ACC112 (cell line): ENCODE data around the gene BCAR3.

Experiments
- H2AFZ ChIP-seq: fragments of 200-600 bp; sonication (generic); one replicate; pipeline ENCODE4 v1.6.0; 2017; ENCODE audit warnings: antibody characterized with exemption, low read length; ENCODE audit not compliant: unreplicated experiment
- H3K27ac ChIP-seq: fragments of 200-600 bp; sonication (generic); 2 replicates; pipeline ENCODE4 v1.5.1; 2014; ENCODE audit warnings: low read depth, mild to moderate bottlenecking, antibody characterized with exemption, low read length, moderate library complexity
- H3K27me3 ChIP-seq: fragments of 200-600 bp; sonication (generic); 2 replicates; pipeline ENCODE4 v1.6.1; 2014; ENCODE audit warnings: mild to moderate bottlenecking, antibody characterized with exemption, low read length, moderate library complexity, mixed read lengths; ENCODE audit not compliant: insufficient read depth
- H3K36me3 ChIP-seq: fragments of 200-600 bp; sonication (generic); 2 replicates; pipeline ENCODE4 v1.6.1; 2016; ENCODE audit warnings: mild to moderate bottlenecking, antibody characterized with exemption, low read length, moderate library complexity, mixed read lengths; ENCODE audit not compliant: insufficient read depth
- H3K4me1 ChIP-seq: fragments of 200-600 bp; sonication (generic); one replicate; pipeline ENCODE4 v1.6.1; 2016; ENCODE audit warnings: low read length, mixed read lengths; ENCODE audit not compliant: insufficient read depth, unreplicated experiment, control insufficient read depth
- H3K4me3 ChIP-seq: fragments of 200-600 bp; sonication (generic); 2 replicates; pipeline ENCODE4 v1.5.1; 2014; ENCODE audit warnings: mild to moderate bottlenecking, low read depth, low read length
- H3K79me2 ChIP-seq: fragments of 200-600 bp; sonication (generic); one replicate; pipeline ENCODE4 v1.6.0; 2016; ENCODE audit warnings: low read length; ENCODE audit not compliant: control insufficient read depth, unreplicated experiment, insufficient read depth

The BCAR3 gene

GRCh38 chr1:93716941-93717368, 35.3 kb upstream of the BCAR3 start:
- H2AFZ ChIP-seq = no peak overlapping the region
- peaks cover 6% of the 10 kb centered on the region for H3K4me1 ChIP-seq
- no peaks in the 10 kb centered on the region for H3K79me2 ChIP-seq
- H3K36me3 ChIP-seq = no peaks in the 10 kb centered on the region; the same call in 1 of the 2 replicates
- H3K27ac ChIP-seq = no peak overlapping the region
- H3K4me3 ChIP-seq = no peak overlapping the region
- H3K27me3 ChIP-seq = no peaks in the 10 kb centered on the region

GRCh38 chr1:93716163-93716562, 34.5 kb upstream of the BCAR3 start:
- Histone ChIP-seq H3K36me3 (no peaks in the 10 kb centered on the region; the same call in 1 of the 2 replicates), H3K4me1 (peaks cover 1% of the 10 kb centered on the region), H3K27ac (no peak overlapping the region), H3K4me3 (no peak overlapping the region), H3K79me2 (no peaks in the 10 kb centered on the region), H2AFZ (no peak overlapping the region), H3K27me3 (no peaks in the 10 kb centered on the region)

DNA sequence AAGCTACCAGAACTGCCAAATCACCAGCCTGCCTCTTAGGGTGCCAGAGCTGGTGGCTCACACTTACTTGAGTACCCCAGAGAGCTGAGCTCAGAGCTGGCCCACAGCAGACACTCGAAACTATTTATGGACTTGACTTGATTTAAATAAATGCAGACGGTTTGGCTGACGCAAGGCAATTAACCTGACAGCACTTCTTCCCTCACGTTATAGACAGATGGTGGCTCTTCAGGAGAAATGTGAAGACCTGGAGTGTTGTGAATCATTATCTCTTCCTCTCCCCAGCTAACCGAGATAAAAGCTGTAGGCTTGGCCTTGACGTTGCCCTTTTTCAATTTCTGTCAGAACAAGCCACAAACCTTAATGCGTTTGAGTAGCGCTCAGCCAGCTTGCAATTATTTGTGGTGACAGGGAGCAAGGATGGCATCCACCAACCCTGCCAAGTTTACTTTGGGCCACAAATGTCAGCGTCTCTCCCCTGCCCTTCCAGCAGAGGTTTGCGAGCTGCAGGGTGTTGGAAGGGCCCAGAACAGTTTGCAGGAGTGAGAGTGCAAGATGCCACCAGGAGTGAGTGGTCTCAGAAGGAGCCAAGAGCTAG, 34.0 kb upstream of the BCAR3 start:
- H3K4me1 ChIP-seq = no peaks in the 10 kb centered on the region

GRCh38 chr1:93714356-93714755, 32.7 kb upstream of the BCAR3 start:
- Histone ChIP-seq H3K79me2 (no peaks in the 10 kb centered on the region), H3K4me3 (no peak overlapping the region), H3K27ac (no peak overlapping the region), H3K27me3 (no peaks in the 10 kb centered on the region), H3K36me3 (no peaks in the 10 kb centered on the region; the same call in 1 of the 2 replicates), H3K4me1 (no peaks in the 10 kb centered on the region), H2AFZ (no peak overlapping the region)

More for the DNA sequence above, 34.0 kb upstream of the BCAR3 start:
- H3K36me3 ChIP-seq = no peaks in the 10 kb centered on the region; the same call in 1 of the 2 replicates
- H3K4me3 ChIP-seq = no peak overlapping the region
- no peaks in the 10 kb centered on the region for H3K27me3 ChIP-seq
- no peak overlapping the region for H2AFZ ChIP-seq
- H3K27ac ChIP-seq = no peak overlapping the region
- no peaks in the 10 kb centered on the region for H3K79me2 ChIP-seq

DNA sequence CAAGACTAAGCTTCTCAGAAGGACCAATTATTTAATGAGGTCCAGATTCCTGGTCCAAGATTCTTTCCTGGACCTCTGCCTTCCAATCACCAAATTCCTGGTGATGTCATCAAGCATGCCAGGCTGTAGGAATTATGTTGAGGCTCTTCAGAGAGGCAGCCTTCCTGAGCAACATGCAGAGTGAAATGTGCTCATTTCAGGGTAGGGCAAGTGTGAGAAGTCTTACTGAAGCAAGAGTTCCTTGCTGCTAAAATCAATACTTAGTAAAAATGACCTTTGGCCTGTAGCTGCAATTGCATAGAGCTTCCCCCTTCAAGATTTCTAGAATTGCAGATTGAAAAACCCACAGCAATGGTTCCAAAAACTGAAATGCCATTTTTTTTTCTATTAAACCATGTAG, 31.7 kb upstream of the BCAR3 start:
- H3K27me3 ChIP-seq = no peaks in the 10 kb centered on the region
- H3K27ac ChIP-seq = no peak overlapping the region
- no peaks in the 10 kb centered on the region; the same call in 1 of the 2 replicates for H3K36me3 ChIP-seq
- H3K4me3 ChIP-seq = no peak overlapping the region
- H3K4me1 ChIP-seq = peaks cover 3% of the 10 kb centered on the region
- H2AFZ ChIP-seq = no peak overlapping the region
- no peaks in the 10 kb centered on the region for H3K79me2 ChIP-seq

DNA sequence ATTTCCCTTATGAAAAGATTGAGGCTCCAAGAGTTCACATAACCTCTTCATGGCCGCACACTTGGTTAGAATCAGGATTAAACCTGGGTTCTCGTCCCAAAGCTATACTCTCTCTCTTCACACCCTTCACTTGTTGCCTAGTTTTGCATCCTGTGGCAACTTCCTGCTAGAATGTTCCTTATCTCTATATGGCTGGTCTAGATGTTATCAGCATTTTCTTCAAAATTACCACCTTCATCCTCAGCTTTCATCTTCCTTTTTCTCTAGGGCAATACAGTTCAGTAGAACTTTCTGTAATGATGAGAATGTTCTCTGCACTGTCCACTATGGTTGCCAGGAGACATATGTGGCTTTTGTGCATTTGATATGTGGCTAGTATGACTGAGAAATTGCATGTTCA, 31.1 kb upstream of the BCAR3 start:
- Histone ChIP-seq H3K4me3 (no peak overlapping the region), H2AFZ (no peak overlapping the region), H3K36me3 (no peaks in the 10 kb centered on the region; the same call in 1 of the 2 replicates), H3K27me3 (no peaks in the 10 kb centered on the region), H3K27ac (no peak overlapping the region), H3K79me2 (no peaks in the 10 kb centered on the region), H3K4me1 (peaks cover 3% of the 10 kb centered on the region)

DNA sequence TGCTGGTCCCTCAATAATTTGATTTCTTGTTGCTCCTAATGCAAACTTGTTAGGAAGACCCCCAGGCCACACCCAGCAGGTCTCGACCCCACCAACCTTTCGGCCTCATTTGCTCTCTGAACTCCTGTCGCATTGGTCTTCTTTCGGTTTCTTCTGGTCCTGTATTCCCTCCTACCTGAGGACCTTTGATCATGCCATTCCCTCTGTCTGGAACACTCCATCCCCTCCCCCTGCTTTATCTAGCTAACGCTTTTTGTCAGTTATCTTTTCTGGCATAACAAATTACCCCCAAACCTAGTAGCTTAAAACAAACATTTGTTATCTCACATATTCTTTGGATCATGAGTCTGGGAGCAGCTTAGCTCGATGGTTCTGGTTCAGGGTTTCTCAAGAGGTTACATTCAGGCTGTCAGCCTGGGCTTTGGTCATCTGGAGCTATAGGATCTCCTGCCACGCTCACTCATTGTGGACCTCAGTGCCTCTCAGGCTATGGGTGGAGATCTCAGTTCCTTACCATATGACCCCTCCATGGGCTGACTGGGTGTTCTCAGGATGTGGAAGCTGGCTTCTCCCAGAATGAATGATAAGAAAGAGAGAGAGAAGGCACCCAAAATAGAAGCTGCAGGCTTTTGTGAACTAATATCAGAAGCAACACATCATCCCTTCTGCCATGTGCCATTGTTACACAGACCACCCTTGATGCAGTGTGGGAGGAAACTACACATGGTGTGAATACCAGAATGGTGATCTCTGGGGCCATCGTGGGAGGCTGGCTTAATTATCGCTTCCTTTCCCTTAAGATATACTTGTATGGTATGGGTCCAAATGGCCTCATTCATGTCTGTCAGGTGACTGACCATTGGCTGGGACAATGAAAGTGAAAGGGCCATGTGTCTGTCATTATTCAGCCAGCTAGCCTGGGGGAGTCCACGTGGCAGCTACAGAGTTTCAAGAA, 29.1 kb upstream of the BCAR3 start:
- Histone ChIP-seq H3K36me3 (no peaks in the 10 kb centered on the region), H2AFZ (no peak overlapping the region), H3K79me2 (no peaks in the 10 kb centered on the region), H3K27ac (no peak overlapping the region), H3K27me3 (no peaks in the 10 kb centered on the region), H3K4me1 (peaks cover 7% of the 10 kb centered on the region), H3K4me3 (no peak overlapping the region)

DNA sequence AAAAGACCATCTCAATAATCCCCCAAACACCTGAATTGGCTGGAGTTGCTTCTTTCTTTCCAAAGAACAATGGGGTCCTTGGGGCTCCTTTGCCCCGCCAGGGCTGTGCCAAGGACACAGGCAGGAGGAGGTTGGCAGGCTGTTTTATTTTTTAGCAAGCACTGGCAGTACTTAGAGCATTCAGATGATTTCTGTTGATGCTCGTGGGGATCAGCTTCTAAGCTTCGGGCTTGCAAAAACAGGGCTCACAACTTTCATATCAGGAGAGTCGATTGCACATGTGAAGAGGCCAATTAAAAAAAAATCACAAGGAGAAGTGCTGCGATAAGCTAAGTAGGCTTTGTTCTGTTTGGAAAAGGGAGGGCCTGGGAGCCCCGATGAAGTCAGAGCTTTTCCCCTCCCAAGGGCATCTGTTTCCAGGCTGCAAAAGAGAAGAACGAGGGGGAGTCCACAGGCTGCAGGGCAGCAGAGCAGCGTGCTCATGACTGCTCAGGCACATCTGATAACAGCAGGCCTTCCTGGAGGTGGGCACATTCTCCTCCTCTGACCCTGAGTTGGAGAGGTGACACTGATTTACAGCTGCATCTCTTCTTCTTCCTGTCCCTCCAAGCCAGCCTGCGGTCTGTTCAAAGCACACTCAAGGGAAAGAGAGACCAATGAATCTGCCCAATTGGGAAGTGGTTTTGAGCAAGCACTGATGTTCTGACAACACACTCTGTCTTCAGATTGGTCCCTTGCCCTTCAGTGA, 27.3 kb upstream of the BCAR3 start:
- Histone ChIP-seq H3K27me3 (no peaks in the 10 kb centered on the region), H3K27ac (no peak overlapping the region), H3K79me2 (no peaks in the 10 kb centered on the region), H2AFZ (peak overlapping the region; percentile 28), H3K4me3 (no peak overlapping the region), H3K4me1 (peaks cover 11% of the 10 kb centered on the region), H3K36me3 (no peaks in the 10 kb centered on the region)

- Histone ChIP-seq H3K4me3 (no peak overlapping the region), H3K79me2 (no peaks in the 10 kb centered on the region), H3K27me3 (no peaks in the 10 kb centered on the region), H3K27ac (no peak overlapping the region), H2AFZ (no peak overlapping the region), H3K36me3 (no peaks in the 10 kb centered on the region), H3K4me1 (peaks cover 20% of the 10 kb centered on the region)
These were observed 26.3 kb upstream of the BCAR3 start for GRCh38 chr1:93707956-93708355.

- Histone ChIP-seq H3K27ac (no peak overlapping the region), H3K4me3 (no peak overlapping the region)
These were observed 24.4 kb upstream of the BCAR3 start for GRCh38 chr1:93705892-93706500.

More at GRCh38 chr1:93705892-93706500, 24.4 kb upstream of the BCAR3 start:
- H3K4me1 ChIP-seq = peaks cover 40% of the 10 kb centered on the region
- no peak overlapping the region for H2AFZ ChIP-seq
- no peaks in the 10 kb centered on the region for H3K36me3 ChIP-seq
- no peaks in the 10 kb centered on the region for H3K27me3 ChIP-seq
- H3K79me2 ChIP-seq = no peaks in the 10 kb centered on the region
